Activated CD4-positive, alpha-beta T cell treated with anti-CD3 and anti-CD28 coated beads, Interleukin-2, amount 10 ng/mL, durations not matched to agents 7 days and 5 days (primary cell): ENCODE data around the gene EFHC1. TPM values are rescaled to one million over a fixed set of nuclear protein-coding genes. Genes with fewer than 3 reads are reported as not detected.

Source experiments
- CTCF ChIA-PET: fragments of 350-600 bp; sonication (Branson Sonifier 250); formaldehyde crosslinking; loops from one replicate; lab custom pipeline; 2021; ENCODE audit warnings: antibody characterized with exemption; lab: Charles Lee
- POLR2A ChIA-PET: fragments of 350-600 bp; sonication (Branson Sonifier 250); formaldehyde crosslinking; loops from one replicate; lab custom pipeline; 2021; ENCODE audit warnings: antibody characterized with exemption; lab: Charles Lee
- DNase-seq: peaks from one replicate; pipeline ENCODE4 v3.0.0-alpha.2; 2020
- H3K27ac Mint-ChIP-seq: one replicate; pipeline ENCODE4 v1.8.0; 2021; ENCODE audit warnings: mild to moderate bottlenecking, moderate library complexity, mixed read lengths
- H3K27me3 Mint-ChIP-seq: one replicate; pipeline ENCODE4 v1.8.0; 2021; ENCODE audit warnings: mixed read lengths
- H3K36me3 Mint-ChIP-seq: one replicate; pipeline ENCODE4 v1.8.0; 2021; ENCODE audit warnings: low read depth, mixed read lengths
- H3K4me1 Mint-ChIP-seq: one replicate; pipeline ENCODE4 v1.8.0; 2021; ENCODE audit warnings: mixed read lengths
- H3K4me3 Mint-ChIP-seq: one replicate; pipeline ENCODE4 v1.8.0; 2021; ENCODE audit warnings: mild to moderate bottlenecking, moderate library complexity, mixed read lengths
- H3K9me3 Mint-ChIP-seq: one replicate; pipeline ENCODE4 v1.8.0; 2021; ENCODE audit warnings: mixed read lengths
- total RNA-seq, 2 experiments: library from RNA; stranded (reverse); gene quantifications; one replicate each; pipeline ENCODE4 v1.2.3, GENCODE V29; 2021

EFHC1 gene
- total RNA-seq, 2 experiments from 2014 or later, result 2.3 to 3.6 TPM

DNA sequence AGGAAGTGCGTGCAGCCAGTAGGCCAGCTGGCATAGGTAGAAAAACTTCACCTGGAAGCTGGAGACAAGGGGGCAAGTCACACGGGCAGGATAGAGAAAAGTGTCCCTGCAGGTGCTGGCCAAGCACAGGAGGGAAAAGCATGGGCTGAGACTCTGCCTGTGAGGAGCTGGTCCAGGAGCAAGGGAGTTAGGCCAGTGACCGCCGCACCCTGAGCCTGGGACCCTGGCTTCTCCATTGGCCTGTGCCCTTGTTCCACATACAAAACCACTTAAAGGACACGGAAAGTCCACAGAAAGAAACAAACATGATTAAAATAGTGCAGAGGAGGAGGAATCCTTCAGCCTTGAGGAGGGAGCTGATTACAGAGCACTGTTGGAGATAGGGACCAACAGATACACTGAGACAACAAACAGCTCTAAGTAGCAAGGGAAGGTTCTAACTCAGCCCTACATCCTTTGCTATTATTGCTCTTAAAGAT, 88.2 kb downstream of the EFHC1 start:
- CTCF ChIA-PET, result interaction anchor here (1.0 kb wide), 1 partner anchor 121 kb away, joined by 3 read pairs; no protein-coding TSS in a partner anchor
- H3K27me3 Mint-ChIP-seq, result no peaks in the 10 kb centered on the region
- H3K4me1 Mint-ChIP-seq, result no peaks in the 10 kb centered on the region
- peaks cover 9% of the 10 kb centered on the region for H3K36me3 Mint-ChIP-seq
- H3K9me3 Mint-ChIP-seq, result no peaks in the 10 kb centered on the region
- POLR2A ChIA-PET, result no interaction called here
- no peak for DNase-seq
- no peak overlapping the region for H3K27ac Mint-ChIP-seq
- H3K4me3 Mint-ChIP-seq, result no peak overlapping the region

DNA sequence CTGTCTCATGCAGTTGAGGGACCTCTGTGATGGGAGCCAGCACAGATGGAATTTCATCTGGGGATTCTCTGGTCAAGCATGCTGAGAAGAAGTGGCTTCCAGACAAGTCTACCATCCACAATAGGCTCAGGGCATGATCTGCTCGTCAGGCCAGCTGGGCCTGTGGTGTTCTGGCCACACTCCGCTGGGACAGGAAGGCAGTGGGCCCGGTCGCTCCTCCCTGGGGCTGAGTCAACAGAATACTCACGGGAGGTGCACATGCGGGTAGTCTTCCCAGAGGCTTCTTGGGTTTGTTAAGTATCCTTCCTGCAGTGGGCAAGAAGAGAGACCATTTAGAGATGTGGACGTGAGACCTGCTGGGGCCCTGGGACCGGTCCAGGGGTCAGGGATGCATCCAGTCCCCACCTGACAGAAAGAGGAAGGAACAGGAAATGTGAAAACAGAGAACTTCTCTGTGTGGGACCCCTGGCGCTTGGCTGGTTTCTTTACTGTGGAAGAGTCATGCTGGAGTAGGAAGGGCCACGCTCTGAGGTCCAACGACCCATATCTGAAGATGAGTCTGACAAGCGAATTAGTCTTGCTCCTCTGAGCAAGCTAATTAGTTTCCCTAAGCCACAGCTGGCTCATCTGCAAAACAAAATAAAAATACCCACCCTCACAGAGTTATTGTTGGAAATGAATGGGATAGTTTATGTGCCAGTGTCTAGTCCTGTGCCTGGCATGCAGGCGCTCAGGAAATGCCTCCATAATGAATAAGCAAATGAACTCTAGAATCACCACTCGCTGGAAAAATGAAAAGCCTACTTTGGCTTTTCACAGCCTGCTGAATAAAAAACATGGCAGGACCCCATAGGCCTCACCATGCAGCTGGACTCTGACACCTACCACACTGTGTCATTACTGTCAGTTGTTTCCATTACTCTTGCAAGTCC, 89.4 kb downstream of the EFHC1 start:
- CTCF ChIA-PET, result no interaction called here
- POLR2A ChIA-PET, result no interaction called here
- H3K36me3 Mint-ChIP-seq, result peaks cover 11% of the 10 kb centered on the region
- H3K27ac Mint-ChIP-seq, result no peak overlapping the region
- no peak overlapping the region for H3K4me3 Mint-ChIP-seq
- no peaks in the 10 kb centered on the region for H3K4me1 Mint-ChIP-seq
- DNase-seq, result no peak
- H3K27me3 Mint-ChIP-seq, result no peaks in the 10 kb centered on the region
- H3K9me3 Mint-ChIP-seq, result no peaks in the 10 kb centered on the region

DNA sequence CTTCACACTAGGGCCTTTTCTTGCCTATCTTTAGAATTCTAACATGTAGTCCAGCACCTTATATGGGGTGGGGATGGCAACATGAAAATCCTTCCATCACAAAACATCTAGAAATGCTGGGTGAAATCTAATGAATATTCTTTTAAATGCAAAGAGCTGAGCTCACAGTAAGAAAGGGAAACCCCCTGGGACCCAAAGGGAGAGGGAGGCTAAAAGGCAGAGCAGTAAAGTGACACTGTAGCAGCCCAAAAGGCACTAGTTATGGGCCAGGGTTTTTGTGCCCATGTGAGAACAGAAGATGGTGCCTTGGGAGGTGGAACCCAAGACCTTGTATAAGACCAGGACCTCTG, 90.0 kb downstream of the EFHC1 start:
- Mint-ChIP-seq H3K4me3 (no peak overlapping the region), H3K9me3 (no peaks in the 10 kb centered on the region), H3K4me1 (peaks cover under 1% of the 10 kb centered on the region), H3K36me3 (peaks cover 17% of the 10 kb centered on the region), H3K27me3 (no peaks in the 10 kb centered on the region), H3K27ac (no peak overlapping the region)
- ChIA-PET POLR2A (no interaction called here), CTCF (no interaction called here)
- no peak for DNase-seq

DNA sequence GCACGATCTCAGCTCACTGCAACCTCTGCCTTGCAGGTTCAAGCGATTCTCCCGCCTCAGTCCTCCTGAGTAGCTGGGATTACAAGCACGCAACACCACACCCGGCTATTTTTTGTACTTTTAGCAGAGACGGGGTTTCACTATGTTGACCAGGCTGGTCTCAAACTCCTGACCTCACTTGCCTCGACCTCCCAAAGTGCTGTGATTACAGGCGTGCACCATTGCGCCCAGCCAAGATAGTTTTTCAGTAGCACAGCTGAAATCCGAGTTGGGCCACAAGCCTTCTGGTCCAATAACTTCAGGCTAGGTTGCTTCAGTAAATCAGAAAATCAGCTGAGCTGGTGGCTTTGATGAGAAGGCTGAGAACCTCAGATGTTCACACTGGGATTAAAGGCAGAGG, 91.0 kb downstream of the EFHC1 start:
- no peak overlapping the region for H3K27ac Mint-ChIP-seq
- POLR2A ChIA-PET, result no interaction called here
- peaks cover 3% of the 10 kb centered on the region for H3K4me1 Mint-ChIP-seq
- CTCF ChIA-PET, result no interaction called here
- H3K36me3 Mint-ChIP-seq, result peaks cover 17% of the 10 kb centered on the region
- DNase-seq, result no peak
- no peaks in the 10 kb centered on the region for H3K27me3 Mint-ChIP-seq
- no peaks in the 10 kb centered on the region for H3K9me3 Mint-ChIP-seq
- no peak overlapping the region for H3K4me3 Mint-ChIP-seq

DNA sequence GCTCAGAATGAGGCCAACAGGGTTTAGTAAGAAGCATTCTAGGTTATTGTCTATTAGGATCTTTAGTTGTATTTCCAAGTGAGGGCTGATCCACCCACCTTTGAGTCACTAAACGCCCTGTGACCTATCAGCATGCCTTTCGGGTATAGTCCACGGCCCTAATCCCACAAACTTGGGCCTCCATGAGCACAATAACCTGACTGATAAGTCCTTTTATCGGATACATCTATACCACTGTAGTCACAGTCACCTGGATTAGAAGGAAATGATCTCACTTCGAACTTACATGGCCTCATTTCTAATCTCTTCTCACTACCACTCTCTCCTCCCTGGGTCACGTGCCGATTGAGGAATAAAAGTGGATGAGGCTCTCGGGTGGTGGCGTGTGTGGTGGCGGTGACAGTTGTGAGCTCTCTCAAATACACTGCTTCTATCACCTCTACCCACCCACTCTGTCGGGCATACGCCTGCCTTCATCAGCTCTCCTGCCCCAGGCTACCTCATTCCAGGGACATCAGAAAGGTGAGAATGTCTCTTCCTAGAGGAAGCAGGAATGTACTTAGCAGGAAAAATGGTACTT, 91.5 kb downstream of the EFHC1 start:
- no peak overlapping the region for H3K4me3 Mint-ChIP-seq
- ChIA-PET POLR2A (no interaction called here), CTCF (no interaction called here)
- H3K36me3 Mint-ChIP-seq, result peaks cover 17% of the 10 kb centered on the region
- H3K27ac Mint-ChIP-seq, result no peak overlapping the region
- H3K9me3 Mint-ChIP-seq, result no peaks in the 10 kb centered on the region
- H3K27me3 Mint-ChIP-seq, result no peaks in the 10 kb centered on the region
- DNase-seq, result no peak
- peaks cover 8% of the 10 kb centered on the region for H3K4me1 Mint-ChIP-seq

DNA sequence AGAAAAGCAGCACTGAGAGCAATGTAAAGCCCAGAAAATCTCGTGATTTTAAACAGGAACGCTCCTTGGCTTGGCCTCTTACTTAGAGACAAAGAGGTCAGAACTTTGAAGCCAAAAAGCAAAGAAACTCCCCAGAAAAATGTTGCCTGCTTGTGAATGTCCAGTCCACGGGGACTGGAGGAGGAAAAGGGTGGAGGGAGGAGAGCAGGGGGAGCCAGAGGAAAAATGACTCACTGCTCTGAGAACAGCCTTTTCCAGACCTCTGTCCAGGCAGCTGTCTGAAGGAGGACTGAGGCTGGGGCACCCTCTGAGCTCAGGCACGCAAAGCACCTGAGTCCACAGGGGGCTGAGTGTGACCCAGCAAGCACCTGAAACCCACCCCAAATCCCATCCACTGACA, 92.1 kb downstream of the EFHC1 start:
- DNase-seq, result no peak
- H3K9me3 Mint-ChIP-seq, result no peaks in the 10 kb centered on the region
- H3K27ac Mint-ChIP-seq, result no peak overlapping the region
- no peak overlapping the region for H3K4me3 Mint-ChIP-seq
- peaks cover 17% of the 10 kb centered on the region for H3K36me3 Mint-ChIP-seq
- no peaks in the 10 kb centered on the region for H3K27me3 Mint-ChIP-seq
- CTCF ChIA-PET, result no interaction called here
- POLR2A ChIA-PET, result no interaction called here
- H3K4me1 Mint-ChIP-seq, result peaks cover 8% of the 10 kb centered on the region

DNA sequence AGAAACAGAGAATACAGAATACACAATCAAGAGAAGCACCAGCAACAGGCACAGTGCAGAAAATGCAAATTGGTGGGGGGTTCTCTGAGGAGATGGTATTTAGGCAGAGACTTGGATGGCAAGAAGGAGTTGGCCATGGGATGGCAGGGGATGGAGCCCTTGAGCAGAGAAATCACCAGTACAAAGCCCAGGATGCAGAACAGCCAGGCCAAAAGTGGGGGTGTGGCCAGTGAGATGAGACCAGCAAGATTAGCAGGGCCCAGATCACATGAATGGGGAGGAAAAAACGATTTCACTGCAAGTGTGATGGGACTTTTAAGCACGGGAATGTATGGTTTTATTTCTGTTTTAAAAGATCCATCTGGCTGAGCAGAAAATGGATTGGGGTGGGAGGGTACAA, 93.3 kb downstream of the EFHC1 start:
- ChIA-PET CTCF (no interaction called here), POLR2A (no interaction called here)
- no peak overlapping the region for H3K4me3 Mint-ChIP-seq
- H3K9me3 Mint-ChIP-seq, result no peaks in the 10 kb centered on the region
- no peaks in the 10 kb centered on the region for H3K27me3 Mint-ChIP-seq
- H3K27ac Mint-ChIP-seq, result no peak overlapping the region
- H3K36me3 Mint-ChIP-seq, result peaks cover 15% of the 10 kb centered on the region
- no peak for DNase-seq
- H3K4me1 Mint-ChIP-seq, result peaks cover 12% of the 10 kb centered on the region

DNA sequence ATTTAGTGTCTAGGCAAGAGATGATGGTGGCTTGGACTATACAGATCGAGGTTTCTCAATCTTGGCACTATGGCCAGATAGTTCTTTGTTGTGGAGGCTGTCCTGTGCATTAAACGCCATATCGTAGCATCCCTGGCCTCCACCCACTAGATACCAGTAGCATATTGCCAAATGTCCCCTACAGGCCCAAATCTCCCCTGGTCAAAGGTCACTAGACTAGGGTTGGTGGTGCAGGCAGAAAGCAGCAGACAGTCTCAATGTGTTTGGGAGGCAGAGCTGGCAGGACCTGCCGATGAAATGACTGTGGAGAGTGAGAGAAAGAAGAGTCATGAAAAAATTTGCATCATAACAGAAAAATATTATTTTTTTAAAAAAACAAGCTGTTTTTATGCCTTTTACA, 93.8 kb downstream of the EFHC1 start:
- Mint-ChIP-seq H3K9me3 (no peaks in the 10 kb centered on the region), H3K27ac (no peak overlapping the region), H3K36me3 (peaks cover 11% of the 10 kb centered on the region), H3K4me3 (no peak overlapping the region), H3K27me3 (no peaks in the 10 kb centered on the region), H3K4me1 (peaks cover 12% of the 10 kb centered on the region)
- CTCF ChIA-PET, result interaction anchor here (0.8 kb wide), 1 partner anchor 18 kb away, joined by 3 read pairs; no protein-coding TSS in a partner anchor
- DNase-seq, result no peak
- POLR2A ChIA-PET, result no interaction called here

DNA sequence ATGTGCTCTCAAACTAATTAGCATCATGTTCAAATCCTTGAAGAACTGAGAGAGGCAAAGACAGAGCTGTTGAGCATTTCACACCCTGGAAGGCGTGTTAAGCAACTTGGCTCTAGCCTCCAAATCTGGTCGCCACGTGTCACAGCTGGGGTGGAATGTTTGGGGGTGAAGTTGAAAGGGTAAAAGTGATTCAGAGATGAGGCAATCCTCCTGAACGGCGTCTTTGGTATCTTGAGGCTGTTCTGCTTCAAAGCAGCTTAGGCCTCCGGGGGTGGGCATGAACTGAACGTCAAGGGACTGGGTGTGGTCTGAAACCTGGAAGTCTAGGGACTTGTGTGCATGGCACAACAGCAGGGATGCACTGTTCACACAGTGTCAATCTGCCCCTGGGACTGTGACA, 94.4 kb downstream of the EFHC1 start:
- Mint-ChIP-seq H3K27ac (no peak overlapping the region), H3K36me3 (peaks cover 13% of the 10 kb centered on the region), H3K9me3 (no peaks in the 10 kb centered on the region), H3K27me3 (no peaks in the 10 kb centered on the region), H3K4me3 (no peak overlapping the region), H3K4me1 (peaks cover 12% of the 10 kb centered on the region)
- DNase-seq, result no peak
- ChIA-PET POLR2A (no interaction called here), CTCF (interaction anchor here (0.8 kb wide), 1 partner anchor 18 kb away, joined by 3 read pairs; no protein-coding TSS in a partner anchor)

DNA sequence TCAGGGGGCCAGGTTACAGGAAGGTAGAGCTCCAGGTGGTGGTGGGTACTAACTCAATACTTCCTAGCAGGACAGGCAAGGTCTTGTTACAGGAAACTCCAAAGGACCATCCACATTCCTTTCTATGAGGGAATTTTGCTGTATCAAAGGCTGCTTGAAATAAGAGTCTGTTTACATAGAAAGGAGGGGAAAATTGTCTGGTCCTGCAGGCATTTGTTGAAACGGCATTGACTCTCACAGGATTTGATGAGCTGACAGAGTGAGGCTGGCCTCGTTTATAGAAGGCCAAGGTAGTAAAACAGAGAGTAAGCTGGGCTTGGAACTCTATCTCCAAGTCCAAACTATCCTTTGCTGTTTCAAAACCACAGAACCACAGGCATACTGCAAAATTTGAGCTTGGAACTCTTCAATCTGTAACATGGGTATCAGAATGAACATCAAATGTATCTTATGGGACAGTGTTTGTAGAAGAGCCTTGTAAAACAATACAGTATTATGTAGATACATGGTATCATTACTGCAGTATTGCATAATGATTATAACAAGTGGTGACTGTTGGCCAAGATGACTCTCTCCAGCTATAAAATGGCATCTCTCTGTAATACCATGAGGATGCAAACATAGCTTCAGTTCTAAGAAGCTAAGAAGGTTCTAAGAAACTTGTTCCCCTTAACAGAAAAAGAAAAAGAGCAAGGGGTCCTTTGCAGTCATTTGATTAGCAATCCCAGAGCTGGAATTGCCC, 95.2 kb downstream of the EFHC1 start:
- Mint-ChIP-seq H3K27me3 (no peaks in the 10 kb centered on the region), H3K4me1 (peaks cover 12% of the 10 kb centered on the region), H3K36me3 (peaks cover 13% of the 10 kb centered on the region), H3K4me3 (no peak overlapping the region), H3K27ac (no peak overlapping the region), H3K9me3 (no peaks in the 10 kb centered on the region)
- POLR2A ChIA-PET, result no interaction called here
- no peak for DNase-seq
- CTCF ChIA-PET, result interaction anchor here (1.3 to 1.6 kb wide), 2 partner anchors 96 to 99 kb away, joined by 3 to 4 read pairs; no protein-coding TSS in a partner anchor

DNA sequence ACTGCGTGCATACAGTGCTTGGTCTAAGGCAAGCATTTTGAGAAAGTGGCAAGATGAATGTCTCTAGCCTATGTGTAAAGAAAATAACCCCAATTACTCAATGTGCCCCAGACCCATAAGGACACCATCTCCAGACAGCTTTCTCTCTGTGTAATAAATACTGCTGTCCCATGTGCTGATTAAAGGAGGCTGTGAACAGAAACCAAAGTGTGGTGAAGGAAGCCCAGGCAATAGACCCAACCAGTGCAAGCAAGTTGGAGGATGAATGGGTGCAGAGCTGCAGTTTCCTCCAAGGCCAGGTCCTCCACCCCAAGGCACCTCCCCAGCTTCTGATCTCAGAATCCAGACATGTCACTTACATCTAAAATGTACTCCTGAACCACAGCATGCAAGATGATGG, 96.1 kb downstream of the EFHC1 start:
- no peaks in the 10 kb centered on the region for H3K9me3 Mint-ChIP-seq
- ChIA-PET CTCF (interaction anchor here (1.3 to 1.6 kb wide), 2 partner anchors 97 to 100 kb away, joined by 3 to 4 read pairs; no protein-coding TSS in a partner anchor), POLR2A (no interaction called here)
- no peak for DNase-seq
- peaks cover 12% of the 10 kb centered on the region for H3K4me1 Mint-ChIP-seq
- H3K36me3 Mint-ChIP-seq, result peaks cover 11% of the 10 kb centered on the region
- H3K4me3 Mint-ChIP-seq, result no peak overlapping the region
- no peaks in the 10 kb centered on the region for H3K27me3 Mint-ChIP-seq
- H3K27ac Mint-ChIP-seq, result no peak overlapping the region

DNA sequence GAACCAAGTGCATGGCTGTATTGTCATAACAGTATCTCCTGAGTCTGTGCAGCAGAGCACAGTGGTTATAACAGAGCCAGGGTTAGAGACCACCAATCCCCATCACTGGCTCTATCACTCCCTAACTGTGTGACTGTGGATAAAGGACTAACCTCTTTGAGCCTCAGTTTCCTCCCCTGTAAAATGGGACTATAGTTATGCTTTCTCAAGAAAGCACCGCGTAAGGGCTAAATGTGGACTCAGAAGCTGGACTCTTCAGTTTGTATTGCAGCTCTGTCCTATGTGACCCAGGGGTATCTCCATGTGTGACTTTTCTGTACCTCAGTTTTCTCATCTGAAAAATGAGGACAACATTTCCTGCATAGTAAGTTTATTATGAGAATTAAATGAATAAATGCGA, 96.8 kb downstream of the EFHC1 start:
- ChIA-PET CTCF (interaction anchor here (1.5 to 1.6 kb wide), 2 partner anchors 10 to 98 kb away, joined by 3 to 4 read pairs; no protein-coding TSS in a partner anchor), POLR2A (no interaction called here)
- Mint-ChIP-seq H3K4me3 (no peak overlapping the region), H3K27ac (no peak overlapping the region), H3K9me3 (no peaks in the 10 kb centered on the region), H3K27me3 (no peaks in the 10 kb centered on the region), H3K36me3 (peaks cover 11% of the 10 kb centered on the region), H3K4me1 (peaks cover 12% of the 10 kb centered on the region)
- no peak for DNase-seq
